K562 (cell line): ENCODE measurements around the gene IRF1. TPM values are rescaled to one million over a fixed set of nuclear protein-coding genes. Genes with fewer than 3 reads are reported as not detected.
A peak's percentile ranks its signal among the peaks of the same experiment; 100 is the strongest.

Source experiments
- C11orf30 ChIP-seq: fragments of 450-650 bp; IDR thresholded peaks from 2 replicates; pipeline ENCODE4 v1.6.1; 2016; ENCODE audit warnings: low read depth, mild to moderate bottlenecking
- GABPA ChIP-seq: fragments of 200-800 bp; sonication (Bioruptor generic); conservative IDR thresholded peaks from 2 replicates; pipeline ENCODE4 v1.6.1; 2016; ENCODE audit warnings: low read depth, missing genetic modification characterization, missing compliant biosample characterization
- HSF4 ChIP-seq: fragments of 250-450 bp; sonication (Bioruptor Pico); IDR thresholded peaks from 2 replicates; pipeline ENCODE4 v2.1.2; 2022; ENCODE audit warnings: mild to moderate bottlenecking, moderate library complexity, borderline replicate concordance
- MAFF ChIP-seq: IDR thresholded peaks from 2 replicates; pipeline ENCODE4 v1.6.1; 2012; ENCODE audit warnings: low read length, improper control_type of control experiment
- MEIS2 ChIP-seq: fragments of 450-650 bp; IDR thresholded peaks from 2 replicates; pipeline ENCODE4 v1.6.1; 2014; ENCODE audit warnings: mild to moderate bottlenecking; ENCODE audit not compliant: partially characterized antibody
- RBM14 ChIP-seq: fragments of 200-400 bp; formaldehyde crosslinking; IDR thresholded peaks from 2 replicates; pipeline ENCODE4 v1.6.1; 2018; ENCODE audit warnings: low read depth, mild to moderate bottlenecking, low read length, moderate library complexity, borderline replicate concordance; ENCODE audit not compliant: insufficient read depth
- RCOR1 ChIP-seq, 2 experiments: IDR thresholded peaks; 2 replicates each; pipeline ENCODE4 v1.6.1; 2012; ENCODE audit warnings: low read depth in 2 of 2, low read length in 2 of 2, borderline replicate concordance in 1 of 2, improper control_type of control experiment in 1 of 2
- SPI1 ChIP-seq: IDR thresholded peaks from 2 replicates; pipeline ENCODE4 v1.6.1; 2011; ENCODE audit warnings: low read depth, low read length, control low read depth, borderline replicate concordance
- TCF3 ChIP-seq: sonication (generic); formaldehyde crosslinking; IDR thresholded peaks from 2 replicates; pipeline ENCODE4 v1.4.0; 2020; ENCODE audit warnings: mild to moderate bottlenecking, missing genetic modification reagents
- TEAD4 ChIP-seq, 2 experiments: sonication (generic) in 1 of 2; formaldehyde crosslinking in 1 of 2; IDR thresholded peaks; 2 replicates each; pipeline versions ENCODE4 v1.6.1 to v1.8.0; 2012 to 2022; ENCODE audit warnings: borderline replicate concordance in 1 of 2, inconsistent platforms in 1 of 2, low read length in 1 of 2, mild to moderate bottlenecking in 1 of 2, missing genetic modification reagents in 1 of 2
- U2AF1 ChIP-seq: fragments of 200-400 bp; formaldehyde crosslinking; optimal IDR thresholded peaks from 2 replicates; pipeline ENCODE3; 2017; ENCODE audit warnings: mild to moderate bottlenecking, low read depth, low read length, moderate library complexity
- XRCC3 ChIP-seq: fragments of 450-650 bp; IDR thresholded peaks from 2 replicates; pipeline ENCODE4 v1.6.1; 2017; ENCODE audit warnings: mild to moderate bottlenecking, moderate library complexity
- polyA plus RNA-seq, 8 experiments: library from polyadenylated mRNA; depleted of rRNA in 4 of 8; stranded (reverse) in 5 of 8; unstranded in 3 of 8; fragments of >200 nt; fragmentation: Nextera tagmentation in 2 of 8; fragmentation: Illumina TruSeq in 1 of 8; extraction: Ambion mirVana in 2 of 8; extraction: Trizol in 1 of 8; gene quantifications; 2 replicates each; pipeline versions ENCODE4 v1.2.1 to v1.2.3, GENCODE V29; 2011 to 2014; ENCODE audit warnings: inconsistent platforms in 1 of 8, missing spikeins in 1 of 8
- total RNA-seq, 7 experiments: library from RNA; depleted of rRNA in 6 of 7; stranded (reverse); fragments of >200 nt in 6 of 7; fragmentation: Illumina TruSeq in 2 of 7; extraction: Trizol in 2 of 7; gene quantifications; 2 replicates each; pipeline versions ENCODE4 v1.2.1 to v1.2.3, GENCODE V29; 2011 to 2021; ENCODE audit warnings: low replicate concordance in 1 of 7
- TF ChIP-seq, protein P1 (sequence below), 2 experiments: fragments of 450-650 bp in 1 of 2; sonication (generic) in 1 of 2; formaldehyde crosslinking in 1 of 2; IDR thresholded peaks in 1 of 2; conservative IDR thresholded peaks in 1 of 2; 2 replicates each; pipeline versions ENCODE4 v1.6.1 to v1.8.1; 2016 to 2023; ENCODE audit warnings: mild to moderate bottlenecking in 2 of 2, moderate library complexity in 2 of 2, inconsistent platforms in 1 of 2, missing genetic modification reagents in 1 of 2
- TF ChIP-seq, protein P2 (sequence below), 2 experiments: IDR thresholded peaks; 2 replicates each; pipeline ENCODE4 v1.6.1; 2011; ENCODE audit warnings: borderline replicate concordance in 1 of 2, control low read depth in 1 of 2, low read depth in 1 of 2, low read length in 1 of 2, mild to moderate bottlenecking in 1 of 2, mixed read lengths in 1 of 2, moderate library complexity in 1 of 2; ENCODE audit not compliant: insufficient read depth in 1 of 2, insufficient read length in 1 of 2, poor library complexity in 1 of 2, severe bottlenecking in 1 of 2; ENCODE audit errors: extremely low read depth in 1 of 2
- TF ChIP-seq, protein P3 (sequence below), 3 experiments: IDR thresholded peaks in 2 of 3; conservative IDR thresholded peaks in 1 of 3; 2 replicates each; pipeline ENCODE4 v1.5.1; 2011 to 2012; ENCODE audit warnings: low read length in 3 of 3, mild to moderate bottlenecking in 3 of 3, control low read depth in 2 of 3, improper control_type of control experiment in 1 of 3, inconsistent platforms in 1 of 3, low read depth in 1 of 3, mixed read lengths in 1 of 3, moderate library complexity in 1 of 3; ENCODE audit not compliant: insufficient read depth in 2 of 3

IRF1 gene
- total and polyA plus RNA-seq, 9 of the 15 experiments (the other 6 are each of a cell fraction or from before 2014, with no cell fraction given) = 1.1 to 12.3 (median 5.9) TPM

- TF ChIP-seq HSF4 (no peak), GABPA (tag) (no peak), SPI1 (peak; percentile 60; the same call in 1 of the 2 replicates), MAFF (peak; percentile 35; the same call in 1 of the 2 replicates), TCF3 (CRISPR knock-in tag) (peak; percentile 56; the same call in 1 of the 2 replicates), RCOR1 (IDR thresholded peaks at IDR 0.05; ENCODE audit: borderline replicate concordance in 1 of 2, low read depth in 2 of 2, low read length in 2 of 2) (peak in 1 of 2 experiments; percentile 91; a peak in 2 of 4 replicates), TEAD4 (IDR thresholded peaks at IDR 0.05; ENCODE audit: low read length) (peak; percentile 77; the same call in 1 of the 2 replicates), TEAD4 (CRISPR knock-in tag; IDR thresholded peaks at IDR 0.05; ENCODE audit: borderline replicate concordance) (no peak), RBM14 (no peak), C11orf30 (peak; percentile 67), U2AF1 (no peak), MEIS2 (peak; percentile 70), XRCC3 (no peak)
- TF ChIP-seq, protein P1, sequence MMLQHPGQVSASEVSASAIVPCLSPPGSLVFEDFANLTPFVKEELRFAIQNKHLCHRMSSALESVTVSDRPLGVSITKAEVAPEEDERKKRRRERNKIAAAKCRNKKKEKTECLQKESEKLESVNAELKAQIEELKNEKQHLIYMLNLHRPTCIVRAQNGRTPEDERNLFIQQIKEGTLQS (IDR thresholded peaks at IDR 0.05) = no peak
- TF ChIP-seq, protein P1 (CRISPR knock-in tag; conservative IDR thresholded peaks at IDR 0.05) = no peak
- TF ChIP-seq, protein P2, sequence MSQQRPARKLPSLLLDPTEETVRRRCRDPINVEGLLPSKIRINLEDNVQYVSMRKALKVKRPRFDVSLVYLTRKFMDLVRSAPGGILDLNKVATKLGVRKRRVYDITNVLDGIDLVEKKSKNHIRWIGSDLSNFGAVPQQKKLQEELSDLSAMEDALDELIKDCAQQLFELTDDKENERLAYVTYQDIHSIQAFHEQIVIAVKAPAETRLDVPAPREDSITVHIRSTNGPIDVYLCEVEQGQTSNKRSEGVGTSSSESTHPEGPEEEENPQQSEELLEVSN (IDR thresholded peaks at IDR 0.05; ENCODE audit: borderline replicate concordance in 1 of 2, extremely low read depth in 1 of 2, insufficient read depth in 1 of 2, insufficient read length in 1 of 2, low read depth in 1 of 2, low read length in 1 of 2, poor library complexity in 1 of 2, severe bottlenecking in 1 of 2) = no peak
- TF ChIP-seq, protein P3, sequence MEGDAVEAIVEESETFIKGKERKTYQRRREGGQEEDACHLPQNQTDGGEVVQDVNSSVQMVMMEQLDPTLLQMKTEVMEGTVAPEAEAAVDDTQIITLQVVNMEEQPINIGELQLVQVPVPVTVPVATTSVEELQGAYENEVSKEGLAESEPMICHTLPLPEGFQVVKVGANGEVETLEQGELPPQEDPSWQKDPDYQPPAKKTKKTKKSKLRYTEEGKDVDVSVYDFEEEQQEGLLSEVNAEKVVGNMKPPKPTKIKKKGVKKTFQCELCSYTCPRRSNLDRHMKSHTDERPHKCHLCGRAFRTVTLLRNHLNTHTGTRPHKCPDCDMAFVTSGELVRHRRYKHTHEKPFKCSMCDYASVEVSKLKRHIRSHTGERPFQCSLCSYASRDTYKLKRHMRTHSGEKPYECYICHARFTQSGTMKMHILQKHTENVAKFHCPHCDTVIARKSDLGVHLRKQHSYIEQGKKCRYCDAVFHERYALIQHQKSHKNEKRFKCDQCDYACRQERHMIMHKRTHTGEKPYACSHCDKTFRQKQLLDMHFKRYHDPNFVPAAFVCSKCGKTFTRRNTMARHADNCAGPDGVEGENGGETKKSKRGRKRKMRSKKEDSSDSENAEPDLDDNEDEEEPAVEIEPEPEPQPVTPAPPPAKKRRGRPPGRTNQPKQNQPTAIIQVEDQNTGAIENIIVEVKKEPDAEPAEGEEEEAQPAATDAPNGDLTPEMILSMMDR (IDR thresholded peaks at IDR 0.05 in 2 of 3, conservative IDR thresholded peaks at IDR 0.05 in 1 of 3; ENCODE audit: insufficient read depth in 2 of 3, low read depth in 1 of 3, low read length in 3 of 3) = no peak
Measured at GRCh38 chr5:132528866-132529634, 38.5 kb upstream of the IRF1 start (continued).
